Chondrocyte (in vitro differentiated cells): Measurements from ENCODE around the gene PTPRN2. TPM values are rescaled to one million over a fixed set of nuclear protein-coding genes. Genes with fewer than 3 reads are reported as not detected.

Experiments used
- DNase-seq: peaks from one replicate; pipeline ENCODE4 v3.0.0; 2021; ENCODE audit warnings: mixed read lengths, low spot score
- H3K27ac Mint-ChIP-seq: one replicate; pipeline ENCODE4 v1.8.0; 2021; ENCODE audit warnings: mild to moderate bottlenecking, moderate library complexity, mixed read lengths; ENCODE audit not compliant: unreplicated experiment
- H3K27me3 Mint-ChIP-seq: 2 replicates; pipeline ENCODE4 v1.8.0; 2021; ENCODE audit warnings: low read depth, mixed read lengths
- H3K36me3 Mint-ChIP-seq: 2 replicates; pipeline ENCODE4 v1.8.0; 2021; ENCODE audit warnings: low read depth, mixed read lengths
- H3K4me1 Mint-ChIP-seq: 2 replicates; pipeline ENCODE4 v1.8.0; 2021; ENCODE audit warnings: low read depth, mild to moderate bottlenecking, mixed read lengths
- H3K4me3 Mint-ChIP-seq: one replicate; pipeline ENCODE4 v1.8.0; 2021; ENCODE audit warnings: mild to moderate bottlenecking, moderate library complexity, mixed read lengths; ENCODE audit not compliant: unreplicated experiment
- H3K9me3 Mint-ChIP-seq: 2 replicates; pipeline ENCODE4 v1.8.0; 2021; ENCODE audit warnings: low read depth, mixed read lengths
- total RNA-seq: library from RNA; stranded (reverse); gene quantifications from 3 replicates; pipeline ENCODE4 v1.2.1, GENCODE V29; 2021
- TF ChIP-seq, protein P1 (sequence below): fragments of 200-600 bp; sonication (generic); IDR thresholded peaks from 2 replicates; pipeline ENCODE4 v1.5.0; 2021; ENCODE audit warnings: antibody characterized with exemption, mild to moderate bottlenecking, moderate library complexity

PTPRN2 gene
- total RNA-seq, 1 donor from 2014 or later, result 0.30 TPM

DNA sequence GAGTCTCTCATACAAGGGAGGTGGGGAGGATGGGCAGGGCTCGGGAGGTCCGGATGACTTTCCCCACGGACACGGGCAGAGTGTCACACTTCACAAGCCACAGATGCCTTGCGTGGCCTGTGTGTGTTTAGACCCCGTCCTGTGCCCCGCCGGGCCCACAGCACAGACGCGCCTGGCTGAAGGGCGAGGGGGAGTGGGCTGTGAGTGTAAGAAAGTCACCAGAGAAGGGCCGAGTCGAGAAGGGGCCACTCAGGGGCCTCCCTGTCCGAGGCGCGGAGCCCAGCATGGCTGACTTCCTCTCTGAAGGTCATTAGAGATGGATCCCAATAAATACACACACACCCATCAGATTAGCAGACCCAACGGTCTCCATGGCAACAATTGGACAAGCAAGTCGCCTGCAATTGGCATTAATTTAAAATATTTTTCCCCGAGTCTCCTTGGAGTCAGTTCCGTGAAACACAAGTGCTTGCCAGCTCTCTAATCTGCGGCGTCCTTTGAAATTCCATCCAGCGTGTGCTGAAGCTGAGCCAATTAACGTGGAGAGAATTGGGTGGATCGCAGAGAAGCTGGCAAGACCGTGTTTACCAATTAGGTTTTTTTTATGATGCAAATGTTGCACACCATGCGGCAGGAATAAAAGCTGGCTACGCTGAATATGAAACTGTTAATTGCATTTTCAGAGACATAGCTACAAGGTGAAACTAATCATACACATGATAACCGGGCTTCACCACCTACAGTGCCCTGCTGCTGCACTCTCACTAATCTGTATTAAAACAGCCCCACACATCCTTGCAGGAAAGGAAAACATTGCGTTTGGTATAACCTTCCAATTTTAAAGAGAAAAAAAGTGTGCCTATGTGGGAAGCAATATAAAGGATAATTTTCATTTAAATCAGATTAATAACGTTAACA is 571.2 kb downstream of the PTPRN2 start:
- Mint-ChIP-seq H3K9me3 (no peaks in the 10 kb centered on the region), H3K27ac (no peak overlapping the region), H3K4me3 (no peak overlapping the region), H3K27me3 (peaks cover 5% of the 10 kb centered on the region), H3K4me1 (no peaks in the 10 kb centered on the region), H3K36me3 (no peaks in the 10 kb centered on the region)
- DNase-seq, result no peak
- TF ChIP-seq, protein P1, sequence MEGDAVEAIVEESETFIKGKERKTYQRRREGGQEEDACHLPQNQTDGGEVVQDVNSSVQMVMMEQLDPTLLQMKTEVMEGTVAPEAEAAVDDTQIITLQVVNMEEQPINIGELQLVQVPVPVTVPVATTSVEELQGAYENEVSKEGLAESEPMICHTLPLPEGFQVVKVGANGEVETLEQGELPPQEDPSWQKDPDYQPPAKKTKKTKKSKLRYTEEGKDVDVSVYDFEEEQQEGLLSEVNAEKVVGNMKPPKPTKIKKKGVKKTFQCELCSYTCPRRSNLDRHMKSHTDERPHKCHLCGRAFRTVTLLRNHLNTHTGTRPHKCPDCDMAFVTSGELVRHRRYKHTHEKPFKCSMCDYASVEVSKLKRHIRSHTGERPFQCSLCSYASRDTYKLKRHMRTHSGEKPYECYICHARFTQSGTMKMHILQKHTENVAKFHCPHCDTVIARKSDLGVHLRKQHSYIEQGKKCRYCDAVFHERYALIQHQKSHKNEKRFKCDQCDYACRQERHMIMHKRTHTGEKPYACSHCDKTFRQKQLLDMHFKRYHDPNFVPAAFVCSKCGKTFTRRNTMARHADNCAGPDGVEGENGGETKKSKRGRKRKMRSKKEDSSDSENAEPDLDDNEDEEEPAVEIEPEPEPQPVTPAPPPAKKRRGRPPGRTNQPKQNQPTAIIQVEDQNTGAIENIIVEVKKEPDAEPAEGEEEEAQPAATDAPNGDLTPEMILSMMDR, result no peak

DNA sequence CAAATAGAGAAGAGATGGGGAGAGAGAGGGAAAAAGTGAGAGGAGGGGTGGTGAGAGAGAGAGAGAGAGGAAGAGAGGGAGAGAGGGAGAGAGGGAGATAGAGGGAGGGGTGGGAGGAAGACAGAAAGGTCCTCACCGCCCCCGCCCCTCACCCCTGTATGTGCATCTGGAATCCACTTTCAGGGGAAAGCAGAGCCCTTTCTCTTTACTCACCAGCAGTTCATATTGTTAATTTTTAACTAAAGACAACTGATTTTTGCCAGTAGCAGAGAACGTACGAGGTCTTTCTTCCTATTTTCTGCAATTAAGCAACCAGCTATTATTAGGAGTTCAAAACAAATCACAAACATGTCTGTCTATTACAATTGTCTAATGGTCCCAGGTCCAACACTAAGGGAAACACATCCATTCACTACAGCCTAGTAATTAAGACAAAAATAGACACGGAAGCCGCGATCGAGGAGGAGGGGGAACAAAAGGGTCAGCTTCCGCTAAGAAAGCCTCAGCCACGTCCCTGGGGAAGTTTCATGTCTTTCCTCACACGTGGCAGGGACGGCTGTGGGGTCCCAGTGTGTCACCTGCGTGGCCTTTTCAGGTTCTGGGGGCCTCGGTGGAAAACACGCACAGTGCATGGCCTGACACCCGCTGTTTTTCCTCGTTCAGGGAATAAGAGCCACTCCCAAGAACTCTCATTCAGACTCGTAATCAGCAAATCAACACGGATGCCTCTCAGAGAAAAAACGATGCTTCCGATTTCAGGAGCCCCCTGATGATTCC is 572.0 kb downstream of the PTPRN2 start:
- Mint-ChIP-seq H3K4me3 (no peak overlapping the region), H3K27me3 (peaks cover 5% of the 10 kb centered on the region), H3K36me3 (no peaks in the 10 kb centered on the region), H3K9me3 (no peaks in the 10 kb centered on the region), H3K4me1 (no peaks in the 10 kb centered on the region), H3K27ac (no peak overlapping the region)
- DNase-seq, result no peak
- TF ChIP-seq, protein P1, result no peak

DNA sequence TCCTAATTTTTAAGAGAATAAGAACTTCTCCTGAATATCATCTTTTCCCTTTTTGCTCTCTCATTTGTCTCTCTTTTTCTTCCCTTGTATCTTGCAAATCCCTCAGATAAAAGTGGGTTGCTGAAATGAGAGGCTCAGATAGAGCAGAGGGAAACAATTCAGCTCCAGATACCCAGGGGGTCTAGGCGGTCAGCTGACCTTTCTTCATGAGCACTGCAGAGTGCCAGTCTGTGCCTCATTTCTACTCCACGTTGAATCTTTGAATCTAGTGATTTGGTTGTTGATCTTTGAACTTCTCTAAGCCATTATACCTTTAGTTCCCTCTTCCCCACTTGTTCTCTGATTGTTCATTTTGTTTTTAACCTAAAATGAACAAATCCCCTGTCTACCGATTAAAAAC is 572.6 kb downstream of the PTPRN2 start:
- H3K27me3 Mint-ChIP-seq, result peaks cover 7% of the 10 kb centered on the region
- H3K36me3 Mint-ChIP-seq, result no peaks in the 10 kb centered on the region
- no peak for DNase-seq
- no peaks in the 10 kb centered on the region for H3K9me3 Mint-ChIP-seq
- H3K4me3 Mint-ChIP-seq, result no peak overlapping the region
- H3K4me1 Mint-ChIP-seq, result no peaks in the 10 kb centered on the region
- TF ChIP-seq, protein P1, result no peak
- no peak overlapping the region for H3K27ac Mint-ChIP-seq

DNA sequence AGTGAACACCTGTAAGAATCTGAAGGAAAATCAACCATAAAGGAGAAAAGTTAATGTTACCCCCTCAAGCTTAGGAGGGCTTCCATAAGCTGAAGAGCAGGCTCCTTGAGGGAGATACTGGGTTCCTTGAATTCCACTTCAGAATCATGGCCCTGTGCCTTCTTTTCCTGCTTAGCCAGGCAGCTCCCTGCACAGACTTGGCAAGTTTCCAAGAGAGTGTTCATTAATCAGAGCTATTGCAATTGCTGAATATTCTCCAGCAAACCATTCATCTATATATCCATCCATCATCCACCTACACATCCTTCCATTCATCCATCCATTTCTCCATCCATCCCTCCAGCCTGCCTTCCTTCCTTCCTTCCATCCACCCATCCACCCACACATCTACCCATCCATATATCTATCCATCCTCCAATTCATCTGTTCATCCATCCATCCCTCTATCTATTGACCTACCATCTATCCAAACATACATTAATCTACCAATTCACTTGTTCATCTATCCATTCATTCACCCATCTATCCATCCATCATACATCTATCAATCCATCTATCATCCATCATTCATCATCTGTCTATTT is 574.4 kb downstream of the PTPRN2 start:
- Mint-ChIP-seq H3K36me3 (no peaks in the 10 kb centered on the region), H3K27me3 (peaks cover 20% of the 10 kb centered on the region), H3K4me3 (no peak overlapping the region), H3K4me1 (no peaks in the 10 kb centered on the region), H3K9me3 (no peaks in the 10 kb centered on the region), H3K27ac (no peak overlapping the region)
- no peak for DNase-seq
- TF ChIP-seq, protein P1, result no peak

DNA sequence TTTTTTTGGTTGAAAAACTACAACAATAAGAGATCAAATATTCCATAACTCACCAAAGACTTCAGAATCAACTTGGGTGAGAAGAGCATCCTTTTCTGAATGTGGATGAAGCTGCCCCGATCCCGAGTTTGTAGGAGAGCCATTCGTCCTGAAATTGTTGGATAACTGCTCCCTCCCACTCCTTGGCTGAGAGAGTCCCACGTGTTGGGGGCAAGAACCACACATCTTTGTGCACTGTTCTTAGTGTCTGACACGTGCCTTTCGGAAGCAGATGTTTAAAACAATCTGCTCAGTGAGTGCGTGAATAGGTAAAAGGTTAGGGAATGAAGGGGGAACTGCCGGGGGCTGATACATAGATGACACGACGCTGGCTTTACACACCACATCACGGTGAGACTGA is 575.7 kb downstream of the PTPRN2 start:
- DNase-seq, result no peak
- Mint-ChIP-seq H3K36me3 (no peaks in the 10 kb centered on the region), H3K9me3 (no peaks in the 10 kb centered on the region), H3K27me3 (peaks cover 20% of the 10 kb centered on the region), H3K4me1 (no peaks in the 10 kb centered on the region), H3K27ac (no peak overlapping the region), H3K4me3 (no peak overlapping the region)
- TF ChIP-seq, protein P1, result no peak
